K562 (cell line): Measurements from ENCODE around the gene REP15.

Experiments
- POLR2A ChIP-seq: fragments of 450-650 bp; conservative IDR thresholded peaks from 2 replicates; pipeline ENCODE4 v1.6.1; 2016
- POLR2AphosphoS2 ChIP-seq: IDR thresholded peaks from 2 replicates; pipeline ENCODE4 v1.6.1; 2012; ENCODE audit warnings: low read length, improper control_type of control experiment
- RBM14 ChIP-seq: fragments of 200-400 bp; formaldehyde crosslinking; IDR thresholded peaks from 2 replicates; pipeline ENCODE4 v1.6.1; 2018; ENCODE audit warnings: low read depth, mild to moderate bottlenecking, low read length, moderate library complexity, borderline replicate concordance; ENCODE audit not compliant: insufficient read depth
- YBX1 ChIP-seq: fragments of 450-650 bp; IDR thresholded peaks from 2 replicates; pipeline ENCODE4 v1.7.1; 2016; ENCODE audit warnings: mild to moderate bottlenecking
- TF ChIP-seq, protein P1 (sequence below): IDR thresholded peaks from 2 replicates; pipeline ENCODE4 v1.6.1; 2011; ENCODE audit warnings: borderline replicate concordance, low read depth, mild to moderate bottlenecking, moderate library complexity, low read length; ENCODE audit not compliant: insufficient read depth, poor library complexity, severe bottlenecking

DNA sequence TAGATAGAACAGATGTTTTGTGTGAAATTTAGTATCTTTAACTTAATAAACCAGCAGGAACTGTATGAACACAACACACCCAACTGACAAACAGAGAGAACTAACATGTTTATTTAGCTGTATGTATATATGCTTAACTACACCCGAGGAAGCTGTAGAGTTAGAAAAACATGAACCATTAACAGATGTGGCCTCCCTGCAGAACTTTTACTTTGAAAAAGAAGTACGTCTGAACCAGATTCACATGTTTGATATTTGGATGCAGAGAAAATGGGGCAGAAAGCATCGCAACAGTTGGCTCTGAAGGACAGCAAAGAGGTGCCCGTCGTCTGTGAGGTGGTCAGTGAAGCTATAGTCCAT lies at the start of gene REP15:
- no peak for TF ChIP-seq RBM14
- TF ChIP-seq, protein P1, sequence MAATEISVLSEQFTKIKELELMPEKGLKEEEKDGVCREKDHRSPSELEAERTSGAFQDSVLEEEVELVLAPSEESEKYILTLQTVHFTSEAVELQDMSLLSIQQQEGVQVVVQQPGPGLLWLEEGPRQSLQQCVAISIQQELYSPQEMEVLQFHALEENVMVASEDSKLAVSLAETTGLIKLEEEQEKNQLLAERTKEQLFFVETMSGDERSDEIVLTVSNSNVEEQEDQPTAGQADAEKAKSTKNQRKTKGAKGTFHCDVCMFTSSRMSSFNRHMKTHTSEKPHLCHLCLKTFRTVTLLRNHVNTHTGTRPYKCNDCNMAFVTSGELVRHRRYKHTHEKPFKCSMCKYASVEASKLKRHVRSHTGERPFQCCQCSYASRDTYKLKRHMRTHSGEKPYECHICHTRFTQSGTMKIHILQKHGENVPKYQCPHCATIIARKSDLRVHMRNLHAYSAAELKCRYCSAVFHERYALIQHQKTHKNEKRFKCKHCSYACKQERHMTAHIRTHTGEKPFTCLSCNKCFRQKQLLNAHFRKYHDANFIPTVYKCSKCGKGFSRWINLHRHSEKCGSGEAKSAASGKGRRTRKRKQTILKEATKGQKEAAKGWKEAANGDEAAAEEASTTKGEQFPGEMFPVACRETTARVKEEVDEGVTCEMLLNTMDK: no peak
- no peak for TF ChIP-seq POLR2A
- no peak for TF ChIP-seq POLR2AphosphoS2
- TF ChIP-seq YBX1: no peak
